AG09319 (cell line): ENCODE data around the gene ANKRD17.
"Not testable (repeated sequence)": the region's sequence is repeated elsewhere in the genome, so short reads cannot be mapped to it uniquely, and the experiment has no call there.

ENCODE experiments used
- DNase-seq: peaks from one replicate; pipeline ENCODE4 v3.0.0-alpha.2; 2010; ENCODE audit warnings: low read depth; ENCODE audit errors: extremely low read depth
- TF ChIP-seq, protein P1 (sequence below): IDR thresholded peaks from 2 replicates; pipeline ENCODE4 v1.5.1; 2011; ENCODE audit warnings: low read depth, mild to moderate bottlenecking, inconsistent platforms, low read length, moderate library complexity

The ANKRD17 gene

DNA sequence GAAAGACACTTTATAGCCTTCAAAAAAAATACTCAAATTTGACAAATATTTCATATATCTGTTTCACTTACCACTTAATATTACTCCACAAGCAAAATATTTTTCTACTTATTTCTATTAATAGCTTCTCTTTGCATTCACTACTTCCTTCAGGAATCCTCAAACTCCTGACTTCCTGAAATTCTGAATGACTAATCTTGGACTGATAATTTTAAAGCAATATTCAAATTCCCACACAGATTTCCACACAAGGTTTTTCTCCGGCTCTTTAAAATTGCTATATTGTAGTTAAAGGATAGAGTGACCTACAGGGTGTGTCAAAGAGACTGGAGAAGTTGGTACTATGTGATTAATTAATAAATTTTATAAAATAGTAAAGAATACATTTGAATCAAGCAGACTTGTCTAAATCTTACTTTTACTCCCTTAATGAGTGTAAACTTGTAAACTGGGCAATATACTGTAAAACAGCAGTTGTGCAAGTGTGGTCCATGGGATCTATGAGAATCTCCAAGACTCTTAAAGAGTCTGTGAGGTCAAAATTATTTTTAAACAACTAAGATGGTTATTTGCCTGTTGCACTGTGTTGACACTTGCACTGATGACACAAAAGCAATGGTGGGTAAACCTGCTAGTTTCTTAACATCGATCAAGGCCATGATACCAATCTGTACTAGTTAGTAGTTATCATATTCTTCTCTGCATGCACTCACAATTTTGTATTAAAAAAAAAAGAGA lies 44.5 kb downstream of the ANKRD17 start:
- no peak for DNase-seq
- TF ChIP-seq, protein P1, sequence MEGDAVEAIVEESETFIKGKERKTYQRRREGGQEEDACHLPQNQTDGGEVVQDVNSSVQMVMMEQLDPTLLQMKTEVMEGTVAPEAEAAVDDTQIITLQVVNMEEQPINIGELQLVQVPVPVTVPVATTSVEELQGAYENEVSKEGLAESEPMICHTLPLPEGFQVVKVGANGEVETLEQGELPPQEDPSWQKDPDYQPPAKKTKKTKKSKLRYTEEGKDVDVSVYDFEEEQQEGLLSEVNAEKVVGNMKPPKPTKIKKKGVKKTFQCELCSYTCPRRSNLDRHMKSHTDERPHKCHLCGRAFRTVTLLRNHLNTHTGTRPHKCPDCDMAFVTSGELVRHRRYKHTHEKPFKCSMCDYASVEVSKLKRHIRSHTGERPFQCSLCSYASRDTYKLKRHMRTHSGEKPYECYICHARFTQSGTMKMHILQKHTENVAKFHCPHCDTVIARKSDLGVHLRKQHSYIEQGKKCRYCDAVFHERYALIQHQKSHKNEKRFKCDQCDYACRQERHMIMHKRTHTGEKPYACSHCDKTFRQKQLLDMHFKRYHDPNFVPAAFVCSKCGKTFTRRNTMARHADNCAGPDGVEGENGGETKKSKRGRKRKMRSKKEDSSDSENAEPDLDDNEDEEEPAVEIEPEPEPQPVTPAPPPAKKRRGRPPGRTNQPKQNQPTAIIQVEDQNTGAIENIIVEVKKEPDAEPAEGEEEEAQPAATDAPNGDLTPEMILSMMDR: no peak

DNA sequence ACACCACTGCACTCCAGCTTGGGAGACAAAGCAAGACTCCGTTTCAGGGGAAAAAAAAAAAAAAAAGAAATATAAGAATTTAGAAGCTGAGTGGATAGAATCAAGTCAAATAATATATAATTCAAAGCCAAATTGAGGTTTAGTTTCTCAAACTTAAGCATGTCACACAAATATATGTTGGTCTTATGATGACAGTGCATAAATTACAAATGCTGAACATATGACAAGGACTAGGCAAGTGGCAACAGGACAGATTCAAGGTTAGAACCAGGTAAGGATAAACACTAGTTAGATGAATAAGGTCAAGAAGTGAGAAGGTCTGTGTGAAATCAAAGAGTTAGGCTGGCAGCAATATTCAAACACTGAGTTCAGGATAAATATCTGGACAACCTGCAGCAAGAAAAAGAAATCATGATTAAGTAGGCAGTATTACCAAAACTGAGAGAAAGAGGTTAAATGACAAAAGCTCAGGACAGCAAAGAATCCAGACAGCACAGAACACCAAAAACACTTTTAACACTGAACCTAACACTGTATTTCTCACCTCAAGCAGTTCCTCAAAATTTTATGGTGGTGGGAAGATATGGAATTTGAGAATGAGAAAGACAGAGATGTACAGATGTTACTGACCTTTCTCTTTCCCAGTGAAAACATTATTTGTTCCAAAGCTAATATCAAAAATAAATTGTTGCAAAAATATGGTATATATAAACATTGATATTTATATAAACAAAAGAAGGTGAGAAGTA lies 45.4 kb downstream of the ANKRD17 start:
- DNase-seq: no peak
- TF ChIP-seq, protein P1: no peak

DNA sequence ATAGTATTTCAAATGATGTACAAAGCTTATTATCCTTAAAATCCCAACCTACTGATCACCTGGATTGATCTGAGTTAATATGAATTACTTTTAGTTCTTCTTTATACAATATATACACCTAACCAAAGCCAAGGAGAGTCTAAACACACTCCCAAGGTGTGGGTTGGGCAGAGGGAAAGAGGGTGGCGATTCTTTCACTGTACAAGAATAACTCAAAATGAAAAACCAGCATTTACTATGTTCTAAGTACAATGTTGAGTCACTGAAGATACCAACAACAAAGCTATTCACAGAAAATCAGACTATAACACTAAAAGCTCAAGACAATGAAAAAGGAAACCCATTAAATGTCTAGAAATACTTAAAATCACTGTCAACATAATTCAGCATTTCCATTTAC lies 46.6 kb downstream of the ANKRD17 start:
- TF ChIP-seq, protein P1: no peak
- no peak for DNase-seq

DNA sequence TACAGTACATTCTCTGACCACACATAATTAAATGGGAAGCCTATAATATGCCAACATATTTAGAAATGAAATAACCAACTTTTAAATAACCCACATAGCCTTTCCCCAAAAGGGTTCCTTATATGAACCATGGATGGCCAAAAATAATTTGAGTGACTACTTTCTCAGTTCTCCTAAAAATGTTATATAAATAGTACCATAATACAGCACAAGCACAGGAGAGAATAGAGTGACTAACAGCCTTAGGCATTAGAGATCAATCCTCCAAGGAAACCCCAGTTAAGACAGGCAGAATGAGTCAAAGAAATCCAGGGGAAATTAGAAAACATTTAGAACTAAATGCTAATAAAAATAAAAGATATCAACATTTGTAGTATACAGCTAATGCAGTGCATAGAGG lies 50.2 kb downstream of the ANKRD17 start:
- DNase-seq: no peak
- TF ChIP-seq, protein P1: no peak

DNA sequence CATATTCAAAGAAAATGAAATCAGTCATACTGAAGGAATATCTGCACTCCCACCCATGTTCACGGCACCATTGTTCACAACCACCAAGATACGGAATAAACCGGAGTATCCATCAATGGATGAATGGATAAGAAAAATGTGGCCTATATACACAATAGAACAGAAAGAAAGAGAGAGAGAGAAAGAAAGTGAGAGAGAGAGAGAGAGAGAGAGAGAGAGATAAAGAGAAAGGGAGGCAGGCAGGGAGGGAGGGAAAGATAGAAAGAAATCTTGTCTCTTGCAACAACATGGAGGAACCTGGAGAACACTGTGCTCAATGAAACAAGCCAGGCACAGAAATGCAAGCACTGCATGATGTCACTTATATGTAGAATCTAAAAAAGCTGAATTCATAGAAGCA lies 52.4 kb downstream of the ANKRD17 start:
- TF ChIP-seq, protein P1: no peak

DNA sequence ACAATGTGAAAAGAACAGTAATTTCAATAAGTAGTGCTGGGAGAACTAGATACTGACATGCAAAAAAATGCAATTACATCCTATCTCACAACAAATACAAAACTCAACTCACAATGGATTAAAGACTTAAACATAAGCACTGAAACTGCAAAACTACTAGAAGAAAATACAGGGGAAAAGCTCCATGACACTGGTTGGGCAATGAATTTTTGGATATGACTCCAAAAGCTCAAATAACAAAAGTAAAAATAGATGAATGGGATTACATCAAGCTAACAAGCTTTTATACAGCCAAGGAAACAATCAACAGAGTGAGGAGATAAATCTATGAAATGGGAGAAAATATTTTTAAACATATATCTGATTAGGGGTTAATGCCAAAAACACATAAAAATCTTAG lies 53.1 kb downstream of the ANKRD17 start:
- TF ChIP-seq, protein P1: no peak
- DNase-seq: no peak

More for the DNA sequence above, 52.4 kb downstream of the ANKRD17 start:
- DNase-seq: no peak

DNA sequence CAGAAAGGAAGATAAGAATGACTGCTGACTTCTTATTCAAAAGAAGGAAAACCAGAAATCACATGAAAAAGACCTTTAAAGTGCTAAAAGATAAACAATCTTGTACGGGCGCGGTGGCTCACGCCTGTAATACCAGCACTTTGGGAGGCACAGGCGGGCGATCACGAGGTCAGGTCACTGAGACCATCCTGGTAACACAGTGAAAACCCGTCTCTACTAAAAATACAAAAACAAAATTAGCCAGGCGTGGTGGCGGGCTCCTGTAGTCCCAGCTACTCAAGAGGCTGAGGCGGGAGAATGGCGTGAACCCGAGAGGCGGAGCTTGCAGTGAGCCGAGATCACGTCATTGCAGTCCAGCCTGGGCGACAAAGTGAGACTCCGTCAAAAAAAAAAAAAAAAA lies 54.6 kb downstream of the ANKRD17 start:
- DNase-seq: not testable (repeated sequence)
